Measurements from ENCODE around the gene STOML1.

Gene STOML1

GRCh38 chr15:74039656-74040010, 47.5 kb upstream of the STOML1 start:
- H3K79me2 ChIP-seq (ENCODE audit: low read length), result no peaks in the 10 kb centered on the region
- H4K20me1 ChIP-seq (ENCODE audit: insufficient read depth, low read length), result no peaks in the 10 kb centered on the region
- H3K4me1 ChIP-seq (ENCODE audit: low read length), result no peaks in the 10 kb centered on the region
- H3K4me2 ChIP-seq (ENCODE audit: low read depth, low read length), result no peak overlapping the region
- no peaks in the 10 kb centered on the region for H3K9me2 ChIP-seq (replicated peaks; ENCODE audit: insufficient read depth, low read length)
- TF ChIP-seq CTCF (IDR thresholded peaks at IDR 0.05; ENCODE audit: low read length), result no peak
- H3F3A ChIP-seq (ENCODE audit: insufficient read depth, low read length), result no peaks in the 10 kb centered on the region
- no peaks in the 10 kb centered on the region for H3K27me3 ChIP-seq (replicated peaks; ENCODE audit: insufficient read depth, low read length)
- no peak for DNase-seq
- H3K4me3 ChIP-seq (ENCODE audit: low read length), result no peak overlapping the region
- no peak overlapping the region for H3K9ac ChIP-seq (ENCODE audit: low read length)
- H2AFZ ChIP-seq (ENCODE audit: low read length), result no peak overlapping the region
- no peak overlapping the region for H3K27ac ChIP-seq (ENCODE audit: low read length)
- no peaks in the 10 kb centered on the region for H3K9me3 ChIP-seq (replicated peaks; ENCODE audit: insufficient read depth, low read length)
- no peaks in the 10 kb centered on the region for H3K36me3 ChIP-seq (replicated peaks; ENCODE audit: insufficient read depth, low read length)

GRCh38 chr15:74038707-74039655, 46.9 kb upstream of the STOML1 start:
- Histone ChIP-seq H3K27ac (ENCODE audit: low read length) (no peak overlapping the region), H3K9me3 (replicated peaks; ENCODE audit: insufficient read depth, low read length) (no peaks in the 10 kb centered on the region), H3K4me3 (ENCODE audit: low read length) (no peak overlapping the region), H3K4me2 (ENCODE audit: low read depth, low read length) (no peak overlapping the region), H3K9ac (ENCODE audit: low read length) (no peak overlapping the region), H3K79me2 (ENCODE audit: low read length) (no peaks in the 10 kb centered on the region), H3K4me1 (ENCODE audit: low read length) (no peaks in the 10 kb centered on the region), H3K9me2 (replicated peaks; ENCODE audit: insufficient read depth, low read length) (no peaks in the 10 kb centered on the region), H2AFZ (ENCODE audit: low read length) (no peak overlapping the region), H4K20me1 (ENCODE audit: insufficient read depth, low read length) (no peaks in the 10 kb centered on the region), H3K36me3 (replicated peaks; ENCODE audit: insufficient read depth, low read length) (no peaks in the 10 kb centered on the region), H3F3A (ENCODE audit: insufficient read depth, low read length) (no peaks in the 10 kb centered on the region), H3K27me3 (replicated peaks; ENCODE audit: insufficient read depth, low read length) (no peaks in the 10 kb centered on the region)
- no peak for DNase-seq
- no peak for TF ChIP-seq CTCF (IDR thresholded peaks at IDR 0.05; ENCODE audit: low read length)
- no peak for TF ChIP-seq EZH2phosphoT487 (IDR thresholded peaks at IDR 0.05; ENCODE audit: low read length)
- TF ChIP-seq EZH2 (optimal IDR thresholded peaks at IDR 0.05; ENCODE audit: low read depth, low read length), result no peak

- Histone ChIP-seq H3K27me3 (replicated peaks; ENCODE audit: insufficient read depth, low read length) (no peaks in the 10 kb centered on the region), H3K79me2 (ENCODE audit: low read length) (no peaks in the 10 kb centered on the region), H3K36me3 (replicated peaks; ENCODE audit: insufficient read depth, low read length) (no peaks in the 10 kb centered on the region), H3K9me3 (replicated peaks; ENCODE audit: insufficient read depth, low read length) (no peaks in the 10 kb centered on the region), H3K27ac (ENCODE audit: low read length) (no peak overlapping the region), H3K4me1 (ENCODE audit: low read length) (no peaks in the 10 kb centered on the region), H3K9ac (ENCODE audit: low read length) (no peak overlapping the region), H3K4me3 (ENCODE audit: low read length) (no peak overlapping the region), H3K9me2 (replicated peaks; ENCODE audit: insufficient read depth, low read length) (no peaks in the 10 kb centered on the region), H3K4me2 (ENCODE audit: low read depth, low read length) (no peak overlapping the region), H3F3A (ENCODE audit: insufficient read depth, low read length) (no peaks in the 10 kb centered on the region), H2AFZ (ENCODE audit: low read length) (no peak overlapping the region), H4K20me1 (ENCODE audit: insufficient read depth, low read length) (no peaks in the 10 kb centered on the region)
- DNase-seq, result no peak
- TF ChIP-seq EZH2 (optimal IDR thresholded peaks at IDR 0.05; ENCODE audit: low read depth, low read length) (no peak), EZH2phosphoT487 (IDR thresholded peaks at IDR 0.05; ENCODE audit: low read length) (no peak), CTCF (IDR thresholded peaks at IDR 0.05; ENCODE audit: low read length) (no peak)
Observed at GRCh38 chr15:74037171-74038117, 45.3 kb upstream of the STOML1 start.

Measured in MM.1S (cell line).